HCT116 (cell line): Measurements from ENCODE around the gene SETX.

ENCODE experiments used
- CTCF ChIP-seq, 3 experiments: fragments of 200-600 bp in 1 of 3; sonication (generic) in 1 of 3; IDR thresholded peaks in 2 of 3; conservative IDR thresholded peaks in 1 of 3; 2 replicates each; pipeline ENCODE4 v1.5.1; 2012 to 2017; ENCODE audit warnings: low read depth in 2 of 3, low read length in 2 of 3, antibody characterized with exemption in 1 of 3, borderline replicate concordance in 1 of 3, control low read depth in 1 of 3, mild to moderate bottlenecking in 1 of 3, mixed read lengths in 1 of 3, mixed run types in 1 of 3, moderate library complexity in 1 of 3; ENCODE audit not compliant: insufficient read depth in 1 of 3
- SP1 ChIP-seq: IDR thresholded peaks from 2 replicates; pipeline ENCODE4 v1.6.1; 2012; ENCODE audit warnings: low read depth

GRCh38 chr9:132319421-132320110, 35.2 kb downstream of the SETX start:
- no peak for TF ChIP-seq CTCF (IDR thresholded peaks at IDR 0.05 in 2 of 3, conservative IDR thresholded peaks at IDR 0.05 in 1 of 3; ENCODE audit: borderline replicate concordance in 1 of 3, insufficient read depth in 1 of 3, low read depth in 2 of 3, low read length in 2 of 3)
- TF ChIP-seq SP1: no peak
